ENCODE data around the gene MARCO. TPM values are rescaled to one million over a fixed set of nuclear protein-coding genes. Genes with fewer than 3 reads are reported as not detected.

The MARCO gene
- total RNA-seq, 1 donor from 2014 or later = not detected

- Mint-ChIP-seq H3K27ac (ENCODE audit: unreplicated experiment) (no peak overlapping the region), H3K9me3 (ENCODE audit: unreplicated experiment) (peaks cover 25% of the 10 kb centered on the region), H3K27me3 (ENCODE audit: low read depth, unreplicated experiment) (peaks cover 50% of the 10 kb centered on the region), H3K36me3 (ENCODE audit: low read depth, unreplicated experiment) (peaks cover 2% of the 10 kb centered on the region), H3K4me3 (ENCODE audit: unreplicated experiment) (no peak overlapping the region), H3K4me1 (ENCODE audit: low read depth, unreplicated experiment) (peaks cover 4% of the 10 kb centered on the region)
- no peaks in the 10 kb centered on the region for H3K4me1 ChIP-seq (ENCODE audit: insufficient read depth, low read length)
- FAIRE-seq (no peak), DNase-seq (ENCODE audit: low read depth) (no peak)
- H3K4me3 ChIP-seq (ENCODE audit: insufficient read depth, low read depth, low read length) = no peak overlapping the region
- no peak overlapping the region for H3K4me2 ChIP-seq (ENCODE audit: low read length)
- no peaks in the 10 kb centered on the region for H3K36me3 ChIP-seq (ENCODE audit: insufficient read depth, low read length)
- no peaks in the 10 kb centered on the region for H3K9me3 ChIP-seq (ENCODE audit: insufficient read depth, low read depth, low read length)
- H3K27ac ChIP-seq (ENCODE audit: low read depth, low read length) = no peak overlapping the region
- no peaks in the 10 kb centered on the region for H3K79me2 ChIP-seq (ENCODE audit: insufficient read depth, low read length)
- H2AFZ ChIP-seq (ENCODE audit: low read depth, low read length) = no peak overlapping the region
- no peaks in the 10 kb centered on the region for H3K27me3 ChIP-seq (ENCODE audit: insufficient read depth, low read length)
- H3K9ac ChIP-seq (ENCODE audit: low read length) = no peak overlapping the region
- TF ChIP-seq CTCF (IDR thresholded peaks at IDR 0.05; ENCODE audit: insufficient read depth, low read depth, low read length) = no peak
- no peak for TF ChIP-seq EZH2 (IDR thresholded peaks at IDR 0.05; ENCODE audit: insufficient read depth, low read length)
- no peaks in the 10 kb centered on the region for H4K20me1 ChIP-seq (ENCODE audit: insufficient read depth, low read length)
Observed at GRCh38 chr2:118929059-118929458, 12.9 kb upstream of the MARCO start.

- no peak overlapping the region for H3K27ac Mint-ChIP-seq (ENCODE audit: unreplicated experiment)
- Histone ChIP-seq H3K36me3 (ENCODE audit: insufficient read depth, low read length) (no peaks in the 10 kb centered on the region), H3K4me2 (ENCODE audit: low read length) (no peak overlapping the region), H3K27ac (ENCODE audit: low read depth, low read length) (no peak overlapping the region), H3K27me3 (ENCODE audit: insufficient read depth, low read length) (no peaks in the 10 kb centered on the region), H3K4me3 (ENCODE audit: insufficient read depth, low read depth, low read length) (no peak overlapping the region), H3K4me1 (ENCODE audit: insufficient read depth, low read length) (no peaks in the 10 kb centered on the region), H2AFZ (ENCODE audit: low read depth, low read length) (no peak overlapping the region), H4K20me1 (ENCODE audit: insufficient read depth, low read length) (no peaks in the 10 kb centered on the region), H3K9me3 (ENCODE audit: insufficient read depth, low read depth, low read length) (no peaks in the 10 kb centered on the region), H3K79me2 (ENCODE audit: insufficient read depth, low read length) (no peaks in the 10 kb centered on the region), H3K9ac (ENCODE audit: low read length) (no peak overlapping the region)
- no peak for FAIRE-seq
- H3K27me3 Mint-ChIP-seq (ENCODE audit: low read depth, unreplicated experiment) = peaks cover 32% of the 10 kb centered on the region
- no peak overlapping the region for H3K4me3 Mint-ChIP-seq (ENCODE audit: unreplicated experiment)
- no peak for DNase-seq (ENCODE audit: low read depth)
- peaks cover 25% of the 10 kb centered on the region for H3K9me3 Mint-ChIP-seq (ENCODE audit: unreplicated experiment)
- TF ChIP-seq EZH2 (IDR thresholded peaks at IDR 0.05; ENCODE audit: insufficient read depth, low read length) (no peak), CTCF (IDR thresholded peaks at IDR 0.05; ENCODE audit: insufficient read depth, low read depth, low read length) (no peak)
- no peaks in the 10 kb centered on the region for H3K4me1 Mint-ChIP-seq (ENCODE audit: low read depth, unreplicated experiment)
- H3K36me3 Mint-ChIP-seq (ENCODE audit: low read depth, unreplicated experiment) = peaks cover 2% of the 10 kb centered on the region
Observed at GRCh38 chr2:118932949-118933348, 9.0 kb upstream of the MARCO start.

- FAIRE-seq (no peak), DNase-seq (ENCODE audit: low read depth) (no peak)
- Mint-ChIP-seq H3K9me3 (ENCODE audit: unreplicated experiment) (peaks cover 18% of the 10 kb centered on the region), H3K36me3 (ENCODE audit: low read depth, unreplicated experiment) (peaks cover 2% of the 10 kb centered on the region), H3K4me1 (ENCODE audit: low read depth, unreplicated experiment) (no peaks in the 10 kb centered on the region), H3K4me3 (ENCODE audit: unreplicated experiment) (no peak overlapping the region), H3K27ac (ENCODE audit: unreplicated experiment) (no peak overlapping the region), H3K27me3 (ENCODE audit: low read depth, unreplicated experiment) (peaks cover 39% of the 10 kb centered on the region)
- H3K36me3 ChIP-seq (ENCODE audit: insufficient read depth, low read length) = no peaks in the 10 kb centered on the region
- no peaks in the 10 kb centered on the region for H3K9me3 ChIP-seq (ENCODE audit: insufficient read depth, low read depth, low read length)
- H3K9ac ChIP-seq (ENCODE audit: low read length) = no peak overlapping the region
- H3K4me1 ChIP-seq (ENCODE audit: insufficient read depth, low read length) = no peaks in the 10 kb centered on the region
- H3K4me3 ChIP-seq (ENCODE audit: insufficient read depth, low read depth, low read length) = no peak overlapping the region
- no peak overlapping the region for H2AFZ ChIP-seq (ENCODE audit: low read depth, low read length)
- H4K20me1 ChIP-seq (ENCODE audit: insufficient read depth, low read length) = no peaks in the 10 kb centered on the region
- no peak overlapping the region for H3K4me2 ChIP-seq (ENCODE audit: low read length)
- H3K79me2 ChIP-seq (ENCODE audit: insufficient read depth, low read length) = no peaks in the 10 kb centered on the region
- no peak overlapping the region for H3K27ac ChIP-seq (ENCODE audit: low read depth, low read length)
- no peaks in the 10 kb centered on the region for H3K27me3 ChIP-seq (ENCODE audit: insufficient read depth, low read length)
- TF ChIP-seq EZH2 (IDR thresholded peaks at IDR 0.05; ENCODE audit: insufficient read depth, low read length) = no peak
- no peak for TF ChIP-seq CTCF (IDR thresholded peaks at IDR 0.05; ENCODE audit: insufficient read depth, low read depth, low read length)
Observed at GRCh38 chr2:118936306-118936705, 5.7 kb upstream of the MARCO start.

All from astrocyte (in vitro differentiated cells and primary cell).